GM10248 (cell line): Measurements from ENCODE around the gene FBXO15.

Experiments used
- CTCF ChIA-PET: fragments of 300-600 bp; sonication (Branson Sonifier 250); formaldehyde crosslinking; extraction: SDS; loops from one replicate; lab custom pipeline; 2021; ENCODE audit warnings: antibody characterized with exemption; lab: Yijun Ruan, JAX
- POLR2A ChIA-PET: fragments of 350-650 bp; sonication (Branson Sonifier 250); formaldehyde crosslinking; extraction: SDS; loops from one replicate; lab custom pipeline; 2020; ENCODE audit warnings: antibody characterized with exemption; lab: Yijun Ruan, JAX
- DNase-seq: peaks from one replicate; pipeline ENCODE4 v3.0.0; 2012; ENCODE audit errors: extremely low spot score
- TF ChIP-seq, protein P1 (sequence below): IDR thresholded peaks from 2 replicates; pipeline ENCODE4 v1.5.1; 2012; ENCODE audit warnings: mild to moderate bottlenecking, low read depth; ENCODE audit errors: extremely low read depth, missing control alignments, control extremely low read depth

The FBXO15 gene

GRCh38 chr18:74175658-74176057, 28.0 kb upstream of the FBXO15 start:
- TF ChIP-seq, protein P1, sequence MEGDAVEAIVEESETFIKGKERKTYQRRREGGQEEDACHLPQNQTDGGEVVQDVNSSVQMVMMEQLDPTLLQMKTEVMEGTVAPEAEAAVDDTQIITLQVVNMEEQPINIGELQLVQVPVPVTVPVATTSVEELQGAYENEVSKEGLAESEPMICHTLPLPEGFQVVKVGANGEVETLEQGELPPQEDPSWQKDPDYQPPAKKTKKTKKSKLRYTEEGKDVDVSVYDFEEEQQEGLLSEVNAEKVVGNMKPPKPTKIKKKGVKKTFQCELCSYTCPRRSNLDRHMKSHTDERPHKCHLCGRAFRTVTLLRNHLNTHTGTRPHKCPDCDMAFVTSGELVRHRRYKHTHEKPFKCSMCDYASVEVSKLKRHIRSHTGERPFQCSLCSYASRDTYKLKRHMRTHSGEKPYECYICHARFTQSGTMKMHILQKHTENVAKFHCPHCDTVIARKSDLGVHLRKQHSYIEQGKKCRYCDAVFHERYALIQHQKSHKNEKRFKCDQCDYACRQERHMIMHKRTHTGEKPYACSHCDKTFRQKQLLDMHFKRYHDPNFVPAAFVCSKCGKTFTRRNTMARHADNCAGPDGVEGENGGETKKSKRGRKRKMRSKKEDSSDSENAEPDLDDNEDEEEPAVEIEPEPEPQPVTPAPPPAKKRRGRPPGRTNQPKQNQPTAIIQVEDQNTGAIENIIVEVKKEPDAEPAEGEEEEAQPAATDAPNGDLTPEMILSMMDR, result no peak
- POLR2A ChIA-PET, result no interaction called here
- CTCF ChIA-PET, result no interaction called here
- DNase-seq, result no peak

GRCh38 chr18:74173434-74173750, 25.8 kb upstream of the FBXO15 start:
- ChIA-PET POLR2A (no interaction called here), CTCF (no interaction called here)
- DNase-seq, result no peak
- TF ChIP-seq, protein P1, result no peak

- TF ChIP-seq, protein P1, result no peak
- ChIA-PET CTCF (no interaction called here), POLR2A (no interaction called here)
- no peak for DNase-seq
These were observed 25.2 kb upstream of the FBXO15 start for GRCh38 chr18:74172697-74173433.

- peak; percentile 44 for DNase-seq
- ChIA-PET POLR2A (no interaction called here), CTCF (no interaction called here)
- TF ChIP-seq, protein P1, result no peak
These were observed 24.4 kb upstream of the FBXO15 start for GRCh38 chr18:74171910-74172606.

- TF ChIP-seq, protein P1, result no peak
- no peak for DNase-seq
- ChIA-PET POLR2A (interaction anchor here (0.6 kb wide), 1 partner anchor 28 kb away, joined by 4 read pairs; no protein-coding TSS in a partner anchor), CTCF (interaction anchor here (1.9 to 2.2 kb wide), 3 partner anchors 13 to 176 kb away, joined by 5 to 7 read pairs (median 6); no protein-coding TSS in a partner anchor)
These were observed 18.8 kb upstream of the FBXO15 start for GRCh38 chr18:74166386-74166785.

DNA sequence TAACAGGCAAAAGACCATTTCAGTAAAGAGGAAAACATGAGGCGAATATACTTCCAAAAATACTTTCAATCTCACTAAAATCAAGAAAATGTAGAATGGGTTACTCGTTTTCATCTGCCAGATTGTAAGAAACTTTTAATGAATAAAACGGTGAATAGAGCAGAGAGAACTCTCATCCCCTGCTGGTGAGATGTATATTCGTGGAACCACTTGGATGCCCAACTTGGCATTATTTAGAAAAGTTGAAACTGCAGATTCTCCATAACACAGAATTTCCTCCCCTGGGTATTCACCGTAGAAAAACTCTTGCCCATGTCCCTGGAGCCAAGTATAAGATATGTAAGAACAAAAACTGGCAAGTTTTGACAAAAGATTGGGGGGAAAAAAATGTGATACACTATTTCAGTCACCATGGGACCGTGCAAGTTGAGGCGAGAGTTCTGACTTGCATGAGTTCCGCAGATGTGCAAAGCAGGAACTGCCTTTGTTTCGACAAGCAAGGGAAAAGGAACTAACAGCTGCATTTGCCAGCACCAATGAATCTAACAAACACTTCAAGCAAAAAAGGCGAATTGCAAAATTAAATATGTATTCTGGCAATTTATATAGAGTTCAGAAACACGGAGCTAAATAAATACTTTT, 15.5 kb upstream of the FBXO15 start:
- TF ChIP-seq, protein P1, result no peak
- CTCF ChIA-PET, result interaction anchor here (1.3 to 3.6 kb wide), 2 partner anchors 10 to 12 kb away, joined by 5 to 9 read pairs; no protein-coding TSS in a partner anchor
- peak; percentile 34 for DNase-seq
- POLR2A ChIA-PET, result no interaction called here
